ENCODE data around the gene MAD2L1BP.
"Not testable (repeated sequence)": the region's sequence is repeated elsewhere in the genome, so short reads cannot be mapped to it uniquely, and the experiment has no call there.

The MAD2L1BP gene

DNA sequence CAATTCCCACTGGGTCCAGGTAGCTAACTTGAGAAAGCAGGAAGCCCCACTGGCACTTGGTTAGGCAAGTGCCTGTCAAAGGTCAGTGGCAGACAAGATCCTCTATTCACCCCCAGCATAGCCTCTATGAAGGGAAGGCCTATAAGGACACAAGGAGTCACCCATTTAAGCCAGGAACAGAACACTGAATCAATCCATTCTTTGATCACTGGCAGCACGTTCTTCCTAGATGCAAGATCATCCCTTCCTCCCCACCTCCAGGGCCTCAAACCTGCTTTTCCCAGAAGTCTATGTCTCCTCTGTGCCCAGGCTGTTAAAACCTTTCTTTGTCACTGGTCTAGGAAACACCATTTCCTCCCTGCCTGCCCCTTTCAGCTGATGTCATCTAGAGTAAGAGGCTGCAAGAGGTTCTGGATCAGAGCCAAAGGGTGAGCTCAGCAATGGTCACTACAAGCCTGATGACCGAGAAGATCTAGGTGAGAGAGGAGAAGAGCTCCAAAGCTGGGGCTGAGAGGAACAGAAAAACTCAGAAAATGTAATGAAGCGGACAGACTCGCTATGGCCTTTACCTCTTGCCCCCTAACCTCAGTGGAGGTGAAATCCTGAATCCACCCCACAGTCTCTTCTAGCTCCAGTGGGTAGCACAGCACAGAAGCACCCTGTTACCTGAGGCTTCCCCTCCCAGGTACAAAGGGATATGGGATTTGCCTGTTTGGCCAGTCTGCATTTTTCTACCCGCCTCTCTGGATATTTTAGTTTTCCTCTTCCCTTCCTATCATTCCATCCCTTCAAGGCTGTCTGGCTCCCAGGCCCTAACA, 8.4 kb upstream of the MAD2L1BP start:
- peak; percentile 67 for DNase-seq (ENCODE audit: low read depth)

DNA sequence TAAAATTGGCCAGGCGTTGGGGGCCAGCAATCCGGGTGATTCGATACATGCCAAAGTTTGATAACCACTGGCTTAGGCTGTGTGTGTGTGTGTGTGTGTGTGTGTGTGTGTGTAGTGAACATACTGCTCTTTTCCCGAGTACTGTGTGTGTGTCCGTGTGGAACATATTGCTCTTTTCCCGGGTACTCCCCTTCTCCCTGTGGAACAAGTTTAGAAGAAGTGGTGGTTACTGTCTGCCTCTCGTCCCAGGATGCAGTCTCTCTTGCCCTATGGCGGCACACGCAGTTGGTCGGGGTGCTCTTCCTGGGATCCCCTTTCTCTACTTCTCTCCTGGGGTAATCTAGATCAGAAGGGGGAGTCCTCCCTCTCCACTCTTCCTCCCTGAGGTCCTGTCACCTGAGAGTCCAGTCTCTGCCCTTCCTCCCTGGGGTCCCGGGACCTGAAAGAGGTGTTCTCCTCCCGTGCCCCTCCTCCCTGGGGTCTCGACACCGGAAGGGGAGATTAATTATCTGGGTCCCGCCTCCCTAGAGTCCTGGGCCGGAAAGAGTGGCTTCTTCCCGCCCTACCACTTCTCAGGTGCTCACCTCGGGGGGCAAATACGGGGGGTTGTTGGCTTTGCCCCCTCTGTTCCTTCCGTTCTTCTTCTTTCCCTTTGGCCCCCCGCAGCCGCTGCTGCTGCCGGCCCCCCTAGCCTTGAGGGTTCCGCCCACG, 7.1 kb upstream of the MAD2L1BP start:
- no peak for DNase-seq (ENCODE audit: low read depth)

DNA sequence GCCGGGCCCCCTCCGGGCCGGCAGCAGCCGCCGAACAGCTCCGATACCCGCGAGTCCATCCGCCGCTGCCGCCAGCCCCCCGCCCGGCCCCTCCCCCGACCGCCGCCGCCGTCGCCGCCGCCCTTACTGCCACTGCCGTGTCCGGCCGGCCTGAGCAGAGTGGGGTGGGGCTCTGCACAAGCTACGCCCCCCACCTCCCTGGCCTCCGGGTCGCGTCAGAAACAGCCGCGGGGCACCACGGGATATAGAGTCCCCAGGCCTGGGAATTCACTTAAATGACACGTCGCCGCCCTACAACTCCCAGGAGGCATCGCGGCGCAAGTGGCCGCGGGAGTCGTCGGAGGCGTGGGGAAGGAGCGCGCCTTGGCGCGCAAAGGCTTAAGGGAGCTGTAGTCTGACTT, 6.5 kb upstream of the MAD2L1BP start, which contains the start of gene GTPBP2:
Gene GTPBP2 (minus strand): TSS at position 161 of the 401 bp plus-strand sequence. CDS start 102 bp downstream, at position 59.
- DNase-seq (ENCODE audit: low read depth) = peak; percentile 93

DNA sequence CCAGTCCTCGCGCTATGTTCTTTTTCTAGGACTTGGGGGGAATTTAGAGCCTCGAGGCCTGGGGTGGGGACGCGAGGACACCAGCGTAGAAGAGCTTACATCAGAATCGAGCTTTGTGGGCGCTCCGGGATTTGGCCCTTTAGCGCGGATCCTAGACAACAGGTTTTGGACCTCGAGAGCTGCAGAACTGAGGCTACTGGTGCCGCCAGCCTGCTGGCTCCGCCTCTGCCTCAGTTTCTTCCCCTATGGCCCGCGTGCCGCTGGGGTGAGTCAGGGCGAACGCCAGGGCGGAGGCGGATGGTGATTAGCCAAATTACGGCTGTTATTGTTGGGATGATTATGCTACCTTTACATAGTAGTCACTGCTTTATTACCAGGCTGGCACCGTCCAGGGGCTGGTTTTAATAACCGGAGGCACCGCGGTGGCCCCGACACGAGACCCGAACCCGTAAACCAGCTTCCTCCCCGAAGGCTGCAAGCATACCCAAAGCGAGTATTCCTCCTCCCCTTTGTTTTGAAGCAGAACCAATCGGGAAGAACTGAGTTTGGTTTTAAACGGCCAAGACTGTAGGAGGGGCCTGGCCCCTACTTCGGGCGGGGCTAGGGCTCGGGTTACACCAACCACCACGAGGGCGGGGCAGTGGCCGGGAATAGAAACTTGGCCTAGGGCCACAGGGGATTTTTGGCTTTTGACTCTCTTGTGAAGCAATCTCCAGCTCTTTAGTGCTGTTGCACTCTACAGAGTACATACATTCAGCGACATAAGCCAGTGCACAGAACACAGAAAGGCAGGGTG, 5.9 kb upstream of the MAD2L1BP start:
- peak; percentile 87 for DNase-seq (ENCODE audit: low read depth)

DNA sequence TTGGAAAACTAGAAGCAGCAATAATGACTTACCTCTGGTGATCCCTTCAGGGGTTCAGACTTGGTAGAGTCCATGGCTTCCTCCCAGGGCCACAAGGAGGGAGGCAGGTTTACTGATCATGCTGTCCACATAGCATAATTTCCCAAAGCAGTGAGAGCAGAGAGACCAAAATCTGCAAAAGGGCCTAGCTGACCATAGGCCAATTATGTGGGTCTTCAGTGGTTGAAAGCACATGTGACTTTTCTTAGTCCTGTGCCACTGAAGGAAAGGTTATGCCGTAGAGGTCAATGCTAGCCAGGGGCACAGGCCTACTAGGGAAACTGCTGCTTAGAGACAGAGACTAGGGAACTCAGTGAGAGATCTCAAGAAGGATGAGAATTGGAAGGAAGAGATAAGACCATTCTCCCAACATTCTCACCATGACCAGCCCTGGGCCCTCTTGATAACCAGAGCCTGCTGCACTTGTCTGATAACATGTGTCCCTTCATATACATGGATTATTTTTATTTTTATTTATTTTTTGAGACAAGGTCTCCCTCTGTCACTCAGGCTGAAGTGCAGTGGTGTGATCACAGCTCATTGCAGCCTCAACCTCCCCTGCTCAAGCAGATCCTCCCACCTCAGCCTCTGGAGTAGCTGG, 4.5 kb upstream of the MAD2L1BP start:
- peak; percentile 94 for DNase-seq (ENCODE audit: low read depth)

DNA sequence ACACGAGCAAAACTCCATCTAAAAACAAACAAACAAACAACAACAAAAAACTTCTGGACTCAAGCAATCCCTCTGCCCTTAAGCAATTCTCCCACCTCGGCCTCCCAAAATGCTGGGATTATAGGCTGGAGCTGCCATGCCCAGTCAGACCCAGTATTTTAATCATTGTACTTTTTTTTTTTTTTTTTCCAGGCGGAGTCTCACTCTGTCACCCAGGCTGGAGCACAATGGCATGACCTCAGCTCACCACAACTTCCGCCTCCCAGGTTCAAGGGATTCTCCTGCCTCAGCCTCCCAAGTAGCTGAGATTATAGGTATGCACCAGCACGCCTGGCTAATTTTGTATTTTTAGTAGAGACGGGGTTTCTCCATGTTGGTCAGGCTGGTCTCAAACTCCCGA, 2.6 kb upstream of the MAD2L1BP start:
- DNase-seq (ENCODE audit: low read depth) = not testable (repeated sequence)

DNA sequence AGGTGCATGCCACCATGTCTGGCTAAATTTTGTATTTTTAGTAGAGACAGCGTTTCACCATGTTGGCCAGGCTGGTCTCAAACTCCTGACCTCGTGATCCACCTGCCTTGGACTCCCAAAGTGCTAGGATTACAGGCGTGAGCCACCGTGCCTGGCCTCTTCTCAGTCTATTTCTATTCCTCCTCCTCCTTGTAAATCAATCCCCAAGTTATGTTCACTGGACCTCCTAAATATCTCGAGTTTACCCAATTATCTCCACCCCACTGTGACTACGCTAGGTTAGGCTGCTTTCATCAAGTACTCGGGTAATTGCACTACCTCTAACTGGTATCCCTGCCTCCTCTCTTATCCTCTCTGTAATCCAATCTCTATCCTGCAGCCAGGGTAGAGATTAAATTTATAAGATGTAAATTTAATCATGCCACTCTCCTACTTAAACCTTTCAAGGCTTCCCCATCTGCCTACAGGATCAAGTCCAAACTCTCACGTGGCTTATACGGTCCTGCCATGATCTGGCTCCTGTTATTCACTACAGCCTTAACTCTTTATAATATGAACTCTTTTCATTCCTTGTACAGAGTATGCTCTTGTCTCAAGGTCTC, 837 bp upstream of the MAD2L1BP start:
- DNase-seq (ENCODE audit: low read depth) = no peak

DNA sequence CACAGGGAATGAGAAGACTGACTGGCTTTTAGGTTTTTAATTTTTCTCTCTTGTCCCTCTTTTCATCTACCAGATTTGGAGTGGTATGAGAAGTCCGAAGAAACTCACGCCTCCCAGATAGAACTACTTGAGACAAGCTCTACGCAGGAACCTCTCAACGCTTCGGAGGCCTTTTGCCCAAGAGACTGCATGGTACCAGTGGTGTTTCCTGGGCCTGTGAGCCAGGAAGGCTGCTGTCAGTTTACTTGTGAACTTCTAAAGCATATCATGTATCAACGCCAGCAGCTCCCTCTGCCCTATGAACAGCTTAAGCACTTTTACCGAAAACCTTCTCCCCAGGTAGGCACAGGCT, 644 bp downstream of the MAD2L1BP start:
- no peak for DNase-seq (ENCODE audit: low read depth)

DNA sequence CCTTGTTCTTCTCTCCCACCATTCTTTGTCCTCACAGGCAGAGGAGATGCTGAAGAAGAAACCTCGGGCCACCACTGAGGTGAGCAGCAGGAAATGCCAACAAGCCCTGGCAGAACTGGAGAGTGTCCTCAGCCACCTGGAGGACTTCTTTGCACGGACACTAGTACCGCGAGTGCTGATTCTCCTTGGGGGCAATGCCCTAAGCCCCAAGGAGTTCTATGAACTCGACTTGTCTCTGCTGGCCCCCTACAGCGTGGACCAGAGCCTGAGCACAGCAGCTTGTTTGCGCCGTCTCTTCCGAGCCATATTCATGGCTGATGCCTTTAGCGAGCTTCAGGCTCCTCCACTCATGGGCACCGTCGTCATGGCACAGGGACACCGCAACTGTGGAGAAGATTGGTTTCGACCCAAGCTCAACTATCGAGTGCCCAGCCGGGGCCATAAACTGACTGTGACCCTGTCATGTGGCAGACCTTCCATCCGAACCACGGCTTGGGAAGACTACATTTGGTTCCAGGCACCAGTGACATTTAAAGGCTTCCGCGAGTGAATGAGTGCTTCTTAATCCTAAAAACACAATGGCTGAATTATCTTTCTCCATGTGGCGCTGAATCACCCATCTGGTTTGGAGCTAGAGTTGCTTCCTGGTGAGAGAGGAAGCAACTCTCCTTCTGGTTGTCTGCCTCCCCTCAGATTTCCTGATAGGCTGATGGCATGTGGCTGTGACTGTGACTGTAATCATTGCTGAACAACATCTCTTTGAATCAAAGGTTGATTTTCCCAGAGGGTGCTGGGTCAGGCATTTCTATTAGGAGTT, 4.6 kb downstream of the MAD2L1BP start:
- DNase-seq (ENCODE audit: low read depth) = no peak

DNA sequence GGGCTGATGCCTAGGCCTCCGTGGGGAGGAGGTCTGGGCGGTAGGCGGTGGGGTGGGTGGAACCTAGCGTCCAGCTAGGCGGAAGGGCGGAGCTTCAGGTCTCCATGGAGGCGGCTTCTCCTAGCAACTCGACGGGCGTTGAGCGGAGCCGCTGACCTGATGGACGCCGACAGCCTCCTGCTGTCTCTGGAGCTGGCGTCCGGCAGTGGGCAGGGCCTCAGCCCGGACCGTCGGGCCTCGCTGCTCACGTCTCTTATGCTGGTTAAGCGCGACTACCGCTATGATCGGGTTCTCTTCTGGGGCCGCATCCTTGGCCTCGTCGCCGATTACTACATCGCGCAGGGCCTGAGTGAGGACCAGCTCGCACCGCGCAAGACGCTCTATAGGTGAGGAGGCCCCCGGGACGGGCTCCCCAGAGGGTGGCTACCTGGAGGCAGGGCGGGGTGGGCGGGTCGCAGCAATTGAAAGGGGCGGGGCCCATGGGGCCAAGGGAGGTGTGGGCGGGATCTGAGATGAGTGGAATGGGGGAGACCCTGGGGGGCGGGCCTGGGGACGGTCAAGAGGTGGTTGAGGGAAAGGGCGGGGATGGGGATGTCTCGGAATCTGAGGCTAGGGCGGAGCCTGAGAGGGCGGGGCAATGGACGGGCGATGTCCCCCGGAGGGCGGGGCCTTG, 9.4 kb downstream of the MAD2L1BP start, which contains the start of gene RSPH9:
Gene RSPH9 (plus strand): TSS at position 97 of the 673 bp plus-strand sequence. CDS start 63 bp downstream, at position 160.
- no peak for DNase-seq (ENCODE audit: low read depth)

DNA sequence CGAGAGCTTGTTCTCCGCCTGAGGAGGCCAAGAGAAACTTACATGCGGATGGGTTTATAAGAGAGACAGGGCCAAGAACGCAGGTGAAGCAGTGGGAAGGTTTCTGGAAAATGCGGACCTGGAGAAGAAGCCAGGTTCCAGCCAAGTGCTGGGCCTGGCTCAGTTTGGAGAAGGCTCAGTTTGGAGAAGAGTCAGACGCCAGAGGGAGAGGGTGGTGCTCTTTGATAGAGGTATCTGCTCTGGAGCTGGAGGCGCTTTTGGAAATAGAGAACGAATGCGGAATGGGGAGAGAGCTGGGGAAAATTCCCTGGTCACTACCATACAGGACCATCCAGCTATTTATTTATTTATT, 9.9 kb downstream of the MAD2L1BP start:
- no peak for DNase-seq (ENCODE audit: low read depth)

DNA sequence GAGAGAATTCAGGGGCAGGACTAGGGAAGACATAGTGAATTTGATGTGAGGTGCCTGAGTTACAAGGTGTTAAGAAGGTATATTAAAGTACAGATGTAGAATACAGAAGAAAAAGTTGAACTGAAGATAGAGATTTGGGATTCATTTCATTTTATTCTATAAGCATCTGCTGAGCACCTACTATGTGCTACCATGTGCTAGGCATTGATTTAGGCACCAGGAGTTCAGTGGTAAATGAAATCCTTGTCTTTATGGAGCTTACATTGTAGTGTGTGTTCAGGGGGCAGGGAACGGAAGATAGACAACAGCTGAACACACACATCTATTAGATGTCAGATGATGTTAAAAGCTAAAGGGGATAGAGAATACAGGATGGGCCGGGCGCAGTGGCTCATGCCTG, 12.0 kb downstream of the MAD2L1BP start:
- no peak for DNase-seq (ENCODE audit: low read depth)

DNA sequence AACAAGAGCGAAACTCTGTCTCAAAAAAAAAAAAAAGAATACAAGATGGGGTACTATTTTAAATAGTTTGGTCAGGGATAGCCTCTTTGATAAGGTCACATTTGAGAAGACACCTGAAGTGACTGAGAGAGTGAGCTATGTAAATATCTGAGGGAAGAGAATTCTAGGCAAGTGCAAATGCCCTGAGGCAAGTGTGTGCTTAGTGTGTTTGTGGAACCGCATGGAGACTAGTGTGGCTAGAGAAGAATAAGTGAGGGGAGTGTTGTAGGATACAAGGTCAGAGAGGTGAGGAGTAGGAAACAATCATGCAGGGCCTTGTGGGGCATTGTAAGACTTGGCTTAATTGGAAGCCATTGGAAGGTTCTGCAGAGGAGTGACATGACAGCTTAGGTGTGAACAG, 12.6 kb downstream of the MAD2L1BP start:
- no peak for DNase-seq (ENCODE audit: low read depth)

DNA sequence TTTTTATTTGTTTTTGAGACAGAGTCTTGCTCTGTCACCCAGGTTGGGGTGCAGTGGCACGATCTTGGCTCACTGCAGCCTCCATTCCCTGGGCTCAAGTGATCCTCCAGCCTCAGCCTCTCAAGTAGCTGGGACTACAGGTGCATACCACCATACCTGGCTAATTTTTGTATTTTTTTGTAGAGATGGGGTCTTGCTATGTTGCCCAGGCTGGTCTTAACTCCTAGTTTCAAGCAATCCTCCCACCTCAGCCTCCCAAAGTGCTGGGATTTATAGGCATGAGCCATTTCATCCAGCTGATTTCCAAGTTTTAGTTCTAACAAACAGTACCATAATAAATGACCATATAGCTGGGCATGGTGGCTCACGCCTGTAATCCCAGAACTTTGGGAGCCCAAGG, 17.2 kb downstream of the MAD2L1BP start:
- not testable (repeated sequence) for DNase-seq (ENCODE audit: low read depth)

DNA sequence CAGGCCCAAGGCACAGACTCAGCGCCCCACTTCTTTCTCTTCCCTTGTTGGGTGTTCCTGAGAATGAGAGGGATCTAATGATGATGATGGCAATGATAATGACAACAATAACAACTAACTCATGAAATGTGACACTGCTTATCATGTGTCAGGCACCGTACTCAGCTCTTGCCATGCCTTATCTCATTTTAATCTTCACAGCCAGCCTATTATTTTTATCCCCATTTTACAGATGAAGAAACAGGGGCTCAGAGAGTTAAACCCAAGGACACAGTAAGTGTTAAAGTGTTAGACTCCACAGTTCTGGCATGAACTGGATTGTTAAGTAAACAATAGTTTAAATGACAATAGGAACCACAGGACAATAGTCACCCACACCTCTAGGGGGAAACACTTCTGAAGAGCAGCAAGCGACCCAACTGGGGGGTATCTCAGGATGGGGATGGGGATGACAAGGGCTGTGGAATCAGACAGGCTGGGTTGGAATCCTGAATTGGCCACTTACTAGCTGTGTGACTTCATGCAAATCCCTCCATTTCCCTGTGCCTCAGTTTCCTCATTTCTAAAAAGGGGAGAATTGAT, 21.7 kb downstream of the MAD2L1BP start:
- no peak for DNase-seq (ENCODE audit: low read depth)

DNA sequence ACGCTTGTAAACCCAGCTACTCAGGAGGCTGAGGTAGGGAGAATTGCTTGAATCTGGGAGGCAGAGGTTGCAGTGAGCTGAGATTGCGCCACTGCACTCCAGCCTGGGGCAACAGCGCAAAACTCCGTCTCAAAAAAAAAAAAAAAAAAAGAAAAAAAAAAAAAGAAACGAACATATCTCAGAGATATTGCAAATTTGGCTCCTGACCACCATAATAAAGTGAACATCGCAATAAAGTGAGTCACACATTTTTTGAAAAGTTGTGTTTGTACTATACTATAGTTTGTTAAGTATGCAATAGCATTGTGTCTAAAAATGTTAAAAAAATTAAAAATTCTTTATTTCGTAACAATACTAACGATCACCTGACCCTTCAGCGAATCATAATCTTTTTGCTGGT, 22.5 kb downstream of the MAD2L1BP start:
- DNase-seq (ENCODE audit: low read depth) = no peak

DNA sequence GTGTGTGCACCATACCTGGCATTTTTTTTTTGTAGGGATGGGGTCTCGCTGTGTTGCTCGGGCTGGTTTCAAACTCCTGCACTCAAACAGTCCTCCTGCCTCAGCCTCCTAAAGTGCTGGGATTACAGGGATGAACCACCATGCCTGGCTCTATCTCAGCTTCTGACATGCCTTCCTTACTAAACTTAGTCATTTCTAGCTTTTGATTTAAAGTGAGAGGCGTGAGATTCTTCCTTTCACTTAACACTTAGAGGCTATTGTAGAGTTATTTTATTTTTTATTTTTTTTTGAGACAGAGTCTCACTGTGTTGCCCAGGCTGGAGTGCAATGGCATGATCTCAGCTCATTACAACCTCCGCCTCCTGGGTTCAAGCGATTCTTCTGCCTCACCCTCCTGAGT, 27.3 kb downstream of the MAD2L1BP start:
- DNase-seq (ENCODE audit: low read depth) = not testable (repeated sequence)

DNA sequence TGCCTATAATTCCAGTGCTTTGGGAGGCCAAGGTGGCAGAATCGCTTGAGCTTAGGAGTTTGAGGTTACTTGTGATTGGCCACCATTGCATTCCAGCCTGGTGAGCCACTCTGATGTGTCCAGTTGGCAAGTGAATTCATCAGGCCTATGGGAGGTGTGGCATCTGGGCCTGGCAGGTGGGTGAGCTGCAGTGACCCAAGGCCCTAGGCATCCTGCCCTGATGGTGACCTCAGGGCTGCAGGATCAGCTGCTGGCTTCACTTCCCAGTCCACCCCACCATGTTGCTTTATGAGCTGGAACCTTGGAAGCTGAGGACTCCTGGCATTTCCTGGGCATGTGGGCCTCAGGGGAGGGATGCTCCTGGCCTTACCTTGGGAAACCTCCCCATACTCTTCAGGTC, 29.7 kb downstream of the MAD2L1BP start:
- DNase-seq (ENCODE audit: low read depth) = no peak

DNA sequence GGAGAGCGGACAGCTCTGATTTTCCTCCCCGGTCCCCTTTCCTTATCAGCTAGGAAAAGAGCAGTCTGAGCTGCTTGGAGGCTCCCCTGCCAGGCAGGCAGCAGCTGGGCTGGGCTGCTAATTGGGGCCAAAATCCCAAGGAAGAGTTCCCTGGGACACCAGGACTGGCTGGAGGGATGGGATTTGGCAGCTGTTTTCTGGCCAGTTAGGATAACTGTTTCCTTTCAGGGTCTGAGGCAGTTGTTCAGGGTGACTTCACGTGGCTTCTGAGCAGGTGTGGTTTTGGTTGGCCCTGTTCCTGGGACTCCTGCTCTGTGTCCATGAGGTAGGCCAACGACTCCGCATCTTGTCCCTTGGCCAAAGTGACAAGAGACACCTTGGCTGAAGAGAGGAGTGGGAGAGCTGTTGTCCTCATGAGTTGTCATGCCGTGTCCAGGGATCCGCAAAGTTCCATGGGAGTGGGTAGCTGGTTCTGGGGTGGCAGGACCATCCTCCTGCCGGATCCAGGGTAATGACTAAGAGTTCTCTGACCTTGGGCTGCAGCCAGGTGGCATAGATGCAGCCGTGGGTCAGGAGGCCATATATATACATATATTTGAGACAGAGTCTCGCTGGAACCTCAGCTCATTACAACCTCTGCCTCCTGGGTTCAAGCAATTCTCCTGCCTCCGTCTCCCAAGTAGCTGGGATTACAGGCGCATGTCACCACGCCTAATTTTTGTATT, 30.7 kb downstream of the MAD2L1BP start:
- no peak for DNase-seq (ENCODE audit: low read depth)
